GM06990 (cell line): ENCODE measurements around the gene MACROH2A2.
"Not testable (repeated sequence)": the region's sequence is repeated elsewhere in the genome, so short reads cannot be mapped to it uniquely, and the experiment has no call there.

ENCODE experiments used
- DNase-seq: peaks from one replicate; pipeline ENCODE4 v3.0.0-alpha.2; 2011; ENCODE audit not compliant: insufficient read length; ENCODE audit errors: extremely low read depth
- H3K27me3 ChIP-seq: replicated peaks from 2 replicates; pipeline ENCODE4 v1.6.0; 2011; ENCODE audit warnings: low read length; ENCODE audit not compliant: control insufficient read depth, insufficient read depth
- H3K36me3 ChIP-seq: 2 replicates; pipeline ENCODE4 v1.5.1; 2011; ENCODE audit warnings: low read length; ENCODE audit not compliant: control insufficient read depth, insufficient read depth
- H3K4me3 ChIP-seq: replicated peaks from 2 replicates; pipeline ENCODE4 v1.5.1; 2011; ENCODE audit warnings: low read depth, mild to moderate bottlenecking, control low read depth, low read length
- CTCF ChIP-seq: IDR thresholded peaks from 2 replicates; pipeline ENCODE4 v1.5.1; 2011; ENCODE audit warnings: low read length, control low read depth, mild to moderate bottlenecking, inconsistent platforms; ENCODE audit not compliant: insufficient read depth, poor library complexity, severe bottlenecking

MACROH2A2 gene

GRCh38 chr10:70122742-70123141, 70.1 kb downstream of the MACROH2A2 start:
- Histone ChIP-seq H3K4me3 (no peak overlapping the region), H3K36me3 (peaks cover 28% of the 10 kb centered on the region), H3K27me3 (no peaks in the 10 kb centered on the region)
- TF ChIP-seq CTCF: no peak
- DNase-seq: no peak

GRCh38 chr10:70123166-70123565, 70.5 kb downstream of the MACROH2A2 start:
- H3K27me3 ChIP-seq, H3K4me3 ChIP-seq, DNase-seq: not testable (repeated sequence)
- peaks cover 30% of the 10 kb centered on the region for H3K36me3 ChIP-seq

- H3K4me3 ChIP-seq: no peak overlapping the region
- H3K27me3 ChIP-seq: no peaks in the 10 kb centered on the region
- TF ChIP-seq CTCF: no peak
- peaks cover 30% of the 10 kb centered on the region for H3K36me3 ChIP-seq
- DNase-seq: no peak
These were observed 71.2 kb downstream of the MACROH2A2 start for GRCh38 chr10:70123817-70124216.

GRCh38 chr10:70124415-70124814, 71.8 kb downstream of the MACROH2A2 start:
- TF ChIP-seq CTCF: no peak
- no peak overlapping the region for H3K4me3 ChIP-seq
- H3K27me3 ChIP-seq: no peaks in the 10 kb centered on the region
- DNase-seq: no peak
- H3K36me3 ChIP-seq: peaks cover 30% of the 10 kb centered on the region

- Histone ChIP-seq H3K27me3 (no peaks in the 10 kb centered on the region), H3K36me3 (peaks cover 26% of the 10 kb centered on the region), H3K4me3 (no peak overlapping the region)
- no peak for DNase-seq
- no peak for TF ChIP-seq CTCF
These were observed 72.3 kb downstream of the MACROH2A2 start for GRCh38 chr10:70124918-70125317.

- no peak for TF ChIP-seq CTCF
- Histone ChIP-seq H3K4me3 (no peak overlapping the region), H3K36me3 (peaks cover 21% of the 10 kb centered on the region), H3K27me3 (no peaks in the 10 kb centered on the region)
- no peak for DNase-seq
These were observed 73.4 kb downstream of the MACROH2A2 start for GRCh38 chr10:70125918-70126552.
